IMR-90 (cell line): ENCODE measurements around the gene PAIP1. TPM values are rescaled to one million over a fixed set of nuclear protein-coding genes. Genes with fewer than 3 reads are reported as not detected.

Experiments used
- ATAC-seq: fragments of 200-7000 bp; cut with Tn5 transposase; 2 replicates; pipeline ENCODE4 v1.9.1; 2020; ENCODE audit warnings: low read depth, mild to moderate bottlenecking, moderate library complexity
- BruUV-seq: library from RNA; stranded (reverse); fragments of 400-500 nt; replicated peaks from 2 replicates; lab custom pipeline; 2021; lab: Mats Ljungman, UMichigan
- CTCF ChIA-PET: fragments of 300-600 bp; formaldehyde crosslinking; extraction: SDS; loops from one replicate; lab custom pipeline; 2021; ENCODE audit warnings: antibody characterized with exemption; lab: Yijun Ruan, JAX
- POLR2A ChIA-PET: fragments of 300-600 bp; sonication (Branson Sonifier 250); formaldehyde crosslinking; loops from one replicate; lab custom pipeline; 2022; ENCODE audit warnings: antibody characterized with exemption; ENCODE audit not compliant: unreplicated experiment; lab: Charles Lee
- DNase-seq: peaks from one replicate; pipeline ENCODE4 v3.0.0; 2013
- H2AFZ ChIP-seq: replicated peaks from 2 replicates; pipeline ENCODE3; 2013; ENCODE audit warnings: low read length, mild to moderate bottlenecking; ENCODE audit not compliant: poor library complexity
- H2AK5ac ChIP-seq: 2 replicates; pipeline ENCODE4 v1.6.1; 2013; ENCODE audit warnings: low read depth, low read length, inconsistent platforms
- H2AK9ac ChIP-seq: replicated peaks from 2 replicates; pipeline ENCODE3; 2013; ENCODE audit warnings: mild to moderate bottlenecking, low read depth, low read length, moderate library complexity; ENCODE audit not compliant: poor library complexity
- H2BK120ac ChIP-seq: 2 replicates; pipeline ENCODE4 v1.6.1; 2013; ENCODE audit warnings: low read depth, low read length, inconsistent platforms
- H2BK15ac ChIP-seq: 3 replicates; pipeline ENCODE4 v1.6.1; 2013; ENCODE audit warnings: low read depth, low read length, inconsistent platforms
- H2BK20ac ChIP-seq: 2 replicates; pipeline ENCODE4 v1.6.1; 2013; ENCODE audit warnings: low read depth, mild to moderate bottlenecking, inconsistent platforms, low read length, moderate library complexity
- H2BK5ac ChIP-seq: 2 replicates; pipeline ENCODE4 v1.6.1; 2013; ENCODE audit warnings: mild to moderate bottlenecking, low read depth, low read length, inconsistent platforms; ENCODE audit not compliant: poor library complexity, severe bottlenecking
- H3K14ac ChIP-seq: replicated peaks from 2 replicates; pipeline ENCODE4 v1.6.1; 2013; ENCODE audit warnings: low read depth, low read length, inconsistent platforms
- H3K18ac ChIP-seq: 2 replicates; pipeline ENCODE4 v1.6.1; 2013; ENCODE audit warnings: low read depth, low read length, control low read depth
- H3K23ac ChIP-seq: 2 replicates; pipeline ENCODE4 v1.6.1; 2013; ENCODE audit warnings: low read depth, low read length, inconsistent platforms
- H3K27ac ChIP-seq: 2 replicates; pipeline ENCODE4 v1.5.1; 2013; ENCODE audit warnings: mild to moderate bottlenecking, control low read depth, low read length; ENCODE audit not compliant: insufficient read depth
- H3K27me3 ChIP-seq: 2 replicates; pipeline ENCODE4 v1.6.1; 2013; ENCODE audit warnings: low read length; ENCODE audit not compliant: control insufficient read depth, insufficient read depth
- H3K36me3 ChIP-seq: 2 replicates; pipeline ENCODE4 v1.6.1; 2013; ENCODE audit warnings: low read length, mixed read lengths; ENCODE audit not compliant: control insufficient read depth, insufficient read depth
- H3K4ac ChIP-seq: 2 replicates; pipeline ENCODE4 v1.6.1; 2013; ENCODE audit warnings: low read depth, low read length, inconsistent platforms
- H3K4me1 ChIP-seq: 2 replicates; pipeline ENCODE4 v1.6.1; 2013; ENCODE audit warnings: low read length, mixed read lengths; ENCODE audit not compliant: control insufficient read depth, insufficient read depth
- H3K4me2 ChIP-seq: 2 replicates; pipeline ENCODE4 v1.6.1; 2013; ENCODE audit warnings: low read depth, mild to moderate bottlenecking, control low read depth, low read length, moderate library complexity
- H3K4me3 ChIP-seq: 2 replicates; pipeline ENCODE4 v1.5.1; 2013; ENCODE audit warnings: low read depth, mild to moderate bottlenecking, control low read depth, low read length, moderate library complexity; ENCODE audit not compliant: insufficient read depth
- H3K56ac ChIP-seq: 2 replicates; pipeline ENCODE4 v1.6.1; 2013; ENCODE audit warnings: low read length, inconsistent platforms; ENCODE audit not compliant: insufficient read depth; ENCODE audit errors: extremely low read depth
- H3K79me1 ChIP-seq, 2 experiments: 2 replicates each; pipeline ENCODE4 v1.6.1; 2013; ENCODE audit warnings: low read length in 2 of 2, inconsistent platforms in 1 of 2, low read depth in 1 of 2
- H3K9ac ChIP-seq: 2 replicates; pipeline ENCODE4 v1.6.1; 2013; ENCODE audit warnings: low read depth, low read length, control low read depth
- H3K9me1 ChIP-seq: 2 replicates; pipeline ENCODE4 v1.6.1; 2013; ENCODE audit warnings: low read length, inconsistent platforms; ENCODE audit not compliant: insufficient read depth
- H3K9me3 ChIP-seq: 2 replicates; pipeline ENCODE4 v1.6.1; 2013; ENCODE audit warnings: low read length; ENCODE audit not compliant: control insufficient read depth, insufficient read depth
- H4K20me1 ChIP-seq: 2 replicates; pipeline ENCODE4 v1.6.1; 2013; ENCODE audit warnings: low read length, inconsistent platforms; ENCODE audit not compliant: insufficient read depth
- H4K5ac ChIP-seq: 2 replicates; pipeline ENCODE4 v1.6.1; 2013; ENCODE audit warnings: mild to moderate bottlenecking, low read depth, low read length, control low read depth
- H4K8ac ChIP-seq, 2 experiments: 2 replicates each; pipeline ENCODE4 v1.6.1; 2013; ENCODE audit warnings: low read depth in 2 of 2, low read length in 2 of 2, control low read depth in 1 of 2, inconsistent platforms in 1 of 2
- H4K91ac ChIP-seq: 2 replicates; pipeline ENCODE4 v1.6.1; 2013; ENCODE audit warnings: low read depth, low read length, inconsistent platforms; ENCODE audit not compliant: insufficient read depth
- CEBPB ChIP-seq: IDR thresholded peaks from 2 replicates; pipeline ENCODE4 v1.6.1; 2012; ENCODE audit warnings: low read depth, low read length, improper control_type of control experiment
- CHD1 ChIP-seq: IDR thresholded peaks from 2 replicates; pipeline ENCODE4 v1.6.1; 2012; ENCODE audit warnings: low read depth, low read length, improper control_type of control experiment
- FOS ChIP-seq: fragments of 150-350 bp; IDR thresholded peaks from 2 replicates; pipeline ENCODE4 v1.6.1; 2016; ENCODE audit warnings: low read depth, low read length
- MAFK ChIP-seq: IDR thresholded peaks from 2 replicates; pipeline ENCODE4 v1.6.1; 2012; ENCODE audit warnings: low read depth, low read length, improper control_type of control experiment
- MAZ ChIP-seq: IDR thresholded peaks from 2 replicates; pipeline ENCODE4 v1.6.1; 2012; ENCODE audit warnings: low read depth, mild to moderate bottlenecking, low read length, improper control_type of control experiment, moderate library complexity, borderline replicate concordance
- MXI1 ChIP-seq: IDR thresholded peaks from 2 replicates; pipeline ENCODE4 v1.6.1; 2012; ENCODE audit warnings: low read depth, mild to moderate bottlenecking, low read length, moderate library complexity, borderline replicate concordance
- NFE2L2 ChIP-seq: fragments of 150-350 bp; IDR thresholded peaks from 2 replicates; pipeline ENCODE4 v1.6.1; 2016; ENCODE audit warnings: low read depth, mild to moderate bottlenecking, low read length
- POLR2A ChIP-seq: IDR thresholded peaks from 2 replicates; pipeline ENCODE4 v1.6.1; 2012; ENCODE audit warnings: mild to moderate bottlenecking, low read depth, low read length
- RAD21 ChIP-seq: IDR thresholded peaks from 2 replicates; pipeline ENCODE4 v1.6.1; 2012; ENCODE audit warnings: low read length, improper control_type of control experiment
- WGBS, 2 experiments: methylation state at CpG; one replicate each; pipeline versions ENCODE4 v1.1.5 to v1.1.7; 2013; ENCODE audit warnings: missing lambda C conversion rate in 2 of 2; ENCODE audit not compliant: insufficient read length in 1 of 2; ENCODE audit errors: extremely low coverage in 2 of 2; 5-methylcytosine and 5-hydroxymethylcytosine counted together
- dilution Hi-C: fragments of 300-500 bp; cut with HindIII; formaldehyde crosslinking; loops from one replicate; pipeline ENCODE4 v1.14.3; 2018; ENCODE audit warnings: low sequenced_read_pairs; ENCODE audit not compliant: unreplicated experiment
- in situ Hi-C: fragments of 300-500 bp; cut with MboI; formaldehyde crosslinking; loops from 3 replicates; pipeline ENCODE4 v1.14.3; 2019; ENCODE audit warnings: low sequenced_read_pairs, inconsistent platforms, mixed read lengths
- intact Hi-C: fragments of 100-400 bp; cut with micrococcal nuclease; formaldehyde crosslinking; loops from 2 replicates; pipeline ENCODE4 v1.10.0; 2022
- polyA plus RNA-seq, 3 experiments: library from polyadenylated mRNA; depleted of rRNA; stranded (reverse); fragments of >200 nt; gene quantifications; 2 replicates each; pipeline ENCODE4 v1.2.3, GENCODE V29; 2012; ENCODE audit warnings: low replicate concordance in 1 of 3
- total RNA-seq: library from RNA; depleted of rRNA; stranded (reverse); fragments of >200 nt; gene quantifications from 2 replicates; pipeline ENCODE4 v1.2.3, GENCODE V29; 2012
- TF ChIP-seq, protein P1 (sequence below): conservative IDR thresholded peaks from 2 replicates; pipeline ENCODE4 v1.5.1; 2012; ENCODE audit warnings: mild to moderate bottlenecking, low read depth, low read length, improper control_type of control experiment
- TF ChIP-seq, protein P2 (sequence below): fragments of 150-350 bp; IDR thresholded peaks from 2 replicates; pipeline ENCODE4 v1.6.1; 2017; ENCODE audit warnings: mild to moderate bottlenecking, antibody characterized with exemption, low read length, low read depth
- TF ChIP-seq, protein P3 (sequence below): fragments of 150-350 bp; IDR thresholded peaks from 2 replicates; pipeline ENCODE4 v1.6.1; 2016; ENCODE audit warnings: low read depth, mild to moderate bottlenecking, low read length, moderate library complexity, borderline replicate concordance

The PAIP1 gene
- total and polyA plus RNA-seq, 2 of the 4 experiments (the other 2 are of a cell fraction) = 59.1 to 123 TPM

DNA sequence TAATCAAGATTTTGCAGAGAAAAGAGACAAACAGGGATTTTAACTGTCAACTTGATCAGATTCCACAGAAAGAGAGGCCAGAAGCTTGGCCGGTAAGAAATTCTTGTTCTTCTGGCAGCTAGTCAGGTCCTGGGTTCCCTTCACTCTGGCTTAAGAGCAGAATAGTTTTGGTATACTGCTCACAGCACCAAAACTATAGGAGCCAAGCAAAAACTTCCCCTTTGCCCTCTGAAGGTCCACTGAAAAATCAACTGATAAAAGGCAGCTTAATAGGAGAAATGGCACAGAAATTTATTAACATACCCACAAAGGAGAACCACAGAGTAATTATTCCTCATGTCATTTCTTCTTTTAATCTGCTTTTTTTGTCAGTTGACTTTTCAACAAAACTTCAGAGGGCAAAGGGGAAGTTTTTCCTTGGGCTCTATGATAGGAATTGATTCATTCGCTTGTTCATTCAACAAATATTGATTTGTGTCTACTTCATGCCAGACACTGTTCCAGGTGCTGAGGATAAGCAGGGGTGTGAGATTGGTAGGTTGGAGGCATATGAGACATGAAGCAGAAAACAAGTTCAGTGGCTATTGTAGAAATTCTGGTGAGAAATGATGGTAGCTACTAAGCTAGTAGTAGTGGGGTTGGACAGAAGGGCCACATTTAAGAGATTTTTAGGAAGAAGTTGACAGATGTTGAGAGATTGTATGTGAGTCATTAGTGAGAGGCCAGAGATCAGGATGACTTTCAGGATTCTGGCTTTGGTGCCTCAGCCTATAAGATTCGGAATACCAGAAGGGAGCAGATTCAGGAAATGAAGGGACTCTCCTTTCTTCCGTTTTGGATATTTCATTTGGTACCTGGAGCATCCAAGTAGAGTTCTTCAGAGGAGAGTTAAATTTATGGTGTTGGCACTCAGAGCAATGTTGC lies 25.5 kb upstream of the PAIP1 start:
- no peak overlapping the region for H3K23ac ChIP-seq
- BruUV-seq = no TSS peak
- H3K4me1 ChIP-seq = no peaks in the 10 kb centered on the region
- no peak overlapping the region for H2AK9ac ChIP-seq
- no peak overlapping the region for H3K4ac ChIP-seq
- no peak overlapping the region for H3K9ac ChIP-seq
- intact Hi-C loops (no loop called here), in situ Hi-C loops (no loop called here), dilution Hi-C loops (no loop called here)
- H3K4me3 ChIP-seq = no peak overlapping the region
- no peaks in the 10 kb centered on the region for H3K27me3 ChIP-seq
- no peak overlapping the region for H2AFZ ChIP-seq
- no peak overlapping the region for H4K8ac ChIP-seq
- no peak for TF ChIP-seq MAFK
- TF ChIP-seq, protein P1, sequence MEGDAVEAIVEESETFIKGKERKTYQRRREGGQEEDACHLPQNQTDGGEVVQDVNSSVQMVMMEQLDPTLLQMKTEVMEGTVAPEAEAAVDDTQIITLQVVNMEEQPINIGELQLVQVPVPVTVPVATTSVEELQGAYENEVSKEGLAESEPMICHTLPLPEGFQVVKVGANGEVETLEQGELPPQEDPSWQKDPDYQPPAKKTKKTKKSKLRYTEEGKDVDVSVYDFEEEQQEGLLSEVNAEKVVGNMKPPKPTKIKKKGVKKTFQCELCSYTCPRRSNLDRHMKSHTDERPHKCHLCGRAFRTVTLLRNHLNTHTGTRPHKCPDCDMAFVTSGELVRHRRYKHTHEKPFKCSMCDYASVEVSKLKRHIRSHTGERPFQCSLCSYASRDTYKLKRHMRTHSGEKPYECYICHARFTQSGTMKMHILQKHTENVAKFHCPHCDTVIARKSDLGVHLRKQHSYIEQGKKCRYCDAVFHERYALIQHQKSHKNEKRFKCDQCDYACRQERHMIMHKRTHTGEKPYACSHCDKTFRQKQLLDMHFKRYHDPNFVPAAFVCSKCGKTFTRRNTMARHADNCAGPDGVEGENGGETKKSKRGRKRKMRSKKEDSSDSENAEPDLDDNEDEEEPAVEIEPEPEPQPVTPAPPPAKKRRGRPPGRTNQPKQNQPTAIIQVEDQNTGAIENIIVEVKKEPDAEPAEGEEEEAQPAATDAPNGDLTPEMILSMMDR = no peak
- TF ChIP-seq, protein P2, sequence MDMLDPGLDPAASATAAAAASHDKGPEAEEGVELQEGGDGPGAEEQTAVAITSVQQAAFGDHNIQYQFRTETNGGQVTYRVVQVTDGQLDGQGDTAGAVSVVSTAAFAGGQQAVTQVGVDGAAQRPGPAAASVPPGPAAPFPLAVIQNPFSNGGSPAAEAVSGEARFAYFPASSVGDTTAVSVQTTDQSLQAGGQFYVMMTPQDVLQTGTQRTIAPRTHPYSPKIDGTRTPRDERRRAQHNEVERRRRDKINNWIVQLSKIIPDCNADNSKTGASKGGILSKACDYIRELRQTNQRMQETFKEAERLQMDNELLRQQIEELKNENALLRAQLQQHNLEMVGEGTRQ = no peak
- no peak for TF ChIP-seq POLR2A
- TF ChIP-seq, protein P3, sequence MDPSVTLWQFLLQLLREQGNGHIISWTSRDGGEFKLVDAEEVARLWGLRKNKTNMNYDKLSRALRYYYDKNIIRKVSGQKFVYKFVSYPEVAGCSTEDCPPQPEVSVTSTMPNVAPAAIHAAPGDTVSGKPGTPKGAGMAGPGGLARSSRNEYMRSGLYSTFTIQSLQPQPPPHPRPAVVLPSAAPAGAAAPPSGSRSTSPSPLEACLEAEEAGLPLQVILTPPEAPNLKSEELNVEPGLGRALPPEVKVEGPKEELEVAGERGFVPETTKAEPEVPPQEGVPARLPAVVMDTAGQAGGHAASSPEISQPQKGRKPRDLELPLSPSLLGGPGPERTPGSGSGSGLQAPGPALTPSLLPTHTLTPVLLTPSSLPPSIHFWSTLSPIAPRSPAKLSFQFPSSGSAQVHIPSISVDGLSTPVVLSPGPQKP = no peak
- no peak for TF ChIP-seq CEBPB
- TF ChIP-seq MXI1 = no peak
- TF ChIP-seq FOS = no peak
- TF ChIP-seq MAZ = no peak
- no peak for TF ChIP-seq RAD21
- no peak for TF ChIP-seq NFE2L2
- TF ChIP-seq CHD1 = no peak
- H3K9me1 ChIP-seq = no peaks in the 10 kb centered on the region
- ChIA-PET CTCF (no interaction called here), POLR2A (no interaction called here)
- H4K5ac ChIP-seq = no peak overlapping the region
- no peak overlapping the region for H2BK15ac ChIP-seq
- no peak overlapping the region for H3K4me2 ChIP-seq
- H4K91ac ChIP-seq = no peak overlapping the region
- H3K14ac ChIP-seq = no peak overlapping the region
- H3K27ac ChIP-seq = no peak overlapping the region
- H2AK5ac ChIP-seq = no peak overlapping the region
- H3K56ac ChIP-seq = no peak overlapping the region
- ATAC-seq (no peak), DNase-seq (no peak)
- no peaks in the 10 kb centered on the region for H4K20me1 ChIP-seq
- no peak overlapping the region for H3K18ac ChIP-seq
- H3K79me1 ChIP-seq = no peaks in the 10 kb centered on the region
- no peaks in the 10 kb centered on the region for H3K36me3 ChIP-seq
- H2BK120ac ChIP-seq = no peak overlapping the region
- 100% methylated on average over 3 of the region's 4 CpGs; no CpG with 5 or more reads in 1 of the 2 experiments for WGBS, 2 experiments
- no peaks in the 10 kb centered on the region for H3K9me3 ChIP-seq
- H2BK5ac ChIP-seq = no peak overlapping the region
- H2BK20ac ChIP-seq = no peak overlapping the region
